GM12878 (cell line): Measurements from ENCODE around the gene NUMBL. TPM values are rescaled to one million over a fixed set of nuclear protein-coding genes. Genes with fewer than 3 reads are reported as not detected.

Experiments used
- ATAC-seq: fragments of 200-7000 bp; cut with Tn5 transposase; 3 replicates; pipeline ENCODE4 v1.9.1; 2020; ENCODE audit warnings: mild to moderate bottlenecking, moderate library complexity
- BruUV-seq: library from RNA; stranded (reverse); fragments of 400-500 nt; replicated peaks from 2 replicates; lab custom pipeline; 2021; lab: Mats Ljungman, UMichigan
- CTCF ChIA-PET: fragments of 300-600 bp; sonication (Branson Sonifier 250); formaldehyde crosslinking; extraction: SDS; loops from one replicate; lab custom pipeline; 2021; ENCODE audit warnings: inconsistent platforms; lab: Yijun Ruan, JAX
- POLR2A ChIA-PET: fragments of 350-600 bp; formaldehyde crosslinking; extraction: SDS; loops from one replicate; lab custom pipeline; 2021; ENCODE audit warnings: inconsistent platforms; lab: Charles Lee
- RAD21 ChIA-PET: fragments of 300-600 bp; sonication (Branson Sonifier 250); formaldehyde crosslinking; loops from one replicate; lab custom pipeline; 2023; ENCODE audit warnings: antibody characterized with exemption; ENCODE audit not compliant: unreplicated experiment; lab: Charles Lee
- SMC1A ChIA-PET: fragments of 300-600 bp; sonication (Branson Sonifier 250); formaldehyde crosslinking; loops from one replicate; lab custom pipeline; 2023; ENCODE audit not compliant: unreplicated experiment, uncharacterized antibody; lab: Charles Lee
- DNase-seq: peaks from one replicate; pipeline ENCODE4 v3.0.0-alpha.2; 2011; ENCODE audit warnings: low read depth, low spot score
- FAIRE-seq: peaks from 3 replicates; lab custom pipeline; 2011; peaks lifted over from hg19 to GRCh38; lab: Jason Lieb, UNC
- H2AFZ ChIP-seq: 2 replicates; pipeline ENCODE4 v1.6.0; 2011; ENCODE audit warnings: low read depth, low read length, control low read depth; ENCODE audit not compliant: control insufficient read depth
- H3K27ac ChIP-seq: 2 replicates; pipeline ENCODE4 v1.5.1; 2011; ENCODE audit warnings: control low read depth; ENCODE audit not compliant: control insufficient read depth, insufficient read depth
- H3K27me3 ChIP-seq, 2 experiments: replicated peaks in 1 of 2; 2 replicates each; pipeline versions ENCODE4 v1.6.0 to v1.6.1; 2011; ENCODE audit warnings: low read length in 1 of 2; ENCODE audit not compliant: control insufficient read depth in 2 of 2, insufficient read depth in 2 of 2
- H3K36me3 ChIP-seq, 2 experiments: 2 replicates each; pipeline ENCODE4 v1.5.1; 2011; ENCODE audit warnings: low read length in 1 of 2; ENCODE audit not compliant: control insufficient read depth in 2 of 2, insufficient read depth in 2 of 2
- H3K4me1 ChIP-seq: 2 replicates; pipeline ENCODE4 v1.6.1; 2011; ENCODE audit warnings: mild to moderate bottlenecking, low read length, moderate library complexity, mixed read lengths; ENCODE audit not compliant: control insufficient read depth, insufficient read depth
- H3K4me2 ChIP-seq: 2 replicates; pipeline ENCODE4 v1.6.0; 2011; ENCODE audit warnings: control low read depth; ENCODE audit not compliant: control insufficient read depth, insufficient read depth
- H3K4me3 ChIP-seq: fragments of 200-600 bp; sonication (generic); 2 replicates; pipeline ENCODE4 v1.5.1; 2016
- H3K79me2 ChIP-seq: 2 replicates; pipeline ENCODE4 v1.6.0; 2011; ENCODE audit warnings: low read length; ENCODE audit not compliant: control insufficient read depth, insufficient read depth
- H3K9ac ChIP-seq: 2 replicates; pipeline ENCODE4 v1.8.0; 2011; ENCODE audit warnings: low read length, control low read depth, mixed read lengths; ENCODE audit not compliant: control insufficient read depth, insufficient read depth
- H3K9me3 ChIP-seq: replicated peaks from 3 replicates; pipeline ENCODE4 v1.5.1; 2011; ENCODE audit warnings: mild to moderate bottlenecking, low read length; ENCODE audit not compliant: control insufficient read depth, insufficient read depth
- H4K20me1 ChIP-seq: 2 replicates; pipeline ENCODE4 v1.6.0; 2011; ENCODE audit not compliant: control insufficient read depth, insufficient read depth
- CHD4 ChIP-seq: fragments of 200-600 bp; sonication (generic); IDR thresholded peaks from 2 replicates; pipeline ENCODE4 v1.6.1; 2016; ENCODE audit warnings: mild to moderate bottlenecking
- IKZF1 ChIP-seq: fragments of 450-650 bp; conservative IDR thresholded peaks from 2 replicates; pipeline ENCODE4 v1.6.1; 2017; ENCODE audit warnings: antibody characterized with exemption, mild to moderate bottlenecking
- JUND ChIP-seq: IDR thresholded peaks from 2 replicates; pipeline ENCODE4 v1.6.1; 2012; ENCODE audit warnings: low read depth, mild to moderate bottlenecking, low read length, improper control_type of control experiment, moderate library complexity
- MEF2A ChIP-seq: IDR thresholded peaks from 2 replicates; pipeline ENCODE4 v1.6.1; 2011; ENCODE audit warnings: low read depth, mild to moderate bottlenecking, low read length, moderate library complexity; ENCODE audit not compliant: insufficient read depth
- MLLT1 ChIP-seq: fragments of 450-650 bp; IDR thresholded peaks from 2 replicates; pipeline ENCODE4 v1.6.1; 2016; ENCODE audit warnings: mild to moderate bottlenecking
- MTA2 ChIP-seq: fragments of 450-650 bp; IDR thresholded peaks from 2 replicates; pipeline ENCODE4 v1.6.1; 2016; ENCODE audit warnings: low read depth, mild to moderate bottlenecking, moderate library complexity
- NBN ChIP-seq: fragments of 450-650 bp; IDR thresholded peaks from 2 replicates; pipeline ENCODE4 v1.6.1; 2016
- NR2C1 ChIP-seq: fragments of 450-650 bp; IDR thresholded peaks from 2 replicates; pipeline ENCODE4 v1.6.1; 2017; ENCODE audit warnings: antibody characterized with exemption, mild to moderate bottlenecking, moderate library complexity
- PAX8 ChIP-seq: fragments of 450-650 bp; IDR thresholded peaks from 2 replicates; pipeline ENCODE4 v1.6.1; 2017; ENCODE audit warnings: mild to moderate bottlenecking, moderate library complexity
- PRDM15 ChIP-seq: fragments of 450-650 bp; formaldehyde crosslinking; IDR thresholded peaks from 2 replicates; pipeline ENCODE4 v1.4.0; 2020; ENCODE audit warnings: mild to moderate bottlenecking, moderate library complexity
- STAT1 ChIP-seq: fragments of 450-650 bp; conservative IDR thresholded peaks from 2 replicates; pipeline ENCODE4 v1.6.1; 2014; ENCODE audit warnings: antibody characterized with exemption, mild to moderate bottlenecking
- SUPT20H ChIP-seq: IDR thresholded peaks from 2 replicates; pipeline ENCODE4 v1.6.1; 2011; ENCODE audit warnings: low read depth, mild to moderate bottlenecking, low read length, moderate library complexity, borderline replicate concordance; ENCODE audit not compliant: control insufficient read depth
- ZNF622 ChIP-seq: fragments of 450-650 bp; IDR thresholded peaks from 2 replicates; pipeline ENCODE4 v1.6.1; 2017; ENCODE audit warnings: mild to moderate bottlenecking, inconsistent platforms
- WGBS: methylation state at CpG from one replicate; pipeline ENCODE4 v1.1.6; 2016; ENCODE audit warnings: low lambda C conversion rate; ENCODE audit not compliant: insufficient replicate concordance, insufficient coverage; ENCODE audit errors: missing lambda C conversion rate; 5-methylcytosine and 5-hydroxymethylcytosine counted together
- in situ Hi-C: fragments of 300-500 bp; cut with MboI; formaldehyde crosslinking; loops from 9 replicates; pipeline ENCODE4 v1.14.3; 2018; ENCODE audit warnings: mixed read lengths
- intact Hi-C: fragments of 100-400 bp; cut with micrococcal nuclease; formaldehyde crosslinking; loops from one replicate; pipeline ENCODE4 v1.14.2; 2022; ENCODE audit not compliant: unreplicated experiment
- polyA plus RNA-seq, 11 experiments: library from polyadenylated mRNA; depleted of rRNA in 4 of 11; unstranded in 6 of 11; stranded (reverse) in 5 of 11; fragments of >200 nt; fragmentation: Nextera tagmentation in 4 of 11; fragmentation: Illumina TruSeq in 1 of 11; extraction: Ambion mirVana in 4 of 11; extraction: Trizol in 1 of 11; gene quantifications; 1 replicate in 1 of 11; 2 replicates in 10 of 11; pipeline versions ENCODE4 v1.2.1 to v1.2.3, GENCODE V29; 2011 to 2016; ENCODE audit warnings: inconsistent platforms in 2 of 11, missing spikeins in 2 of 11, low read depth in 1 of 11
- total RNA-seq, 4 experiments: library from RNA; depleted of rRNA in 3 of 4; stranded (reverse); fragments of >200 nt in 3 of 4; fragmentation: Illumina TruSeq in 1 of 4; extraction: Trizol in 1 of 4; gene quantifications; 2 replicates each; pipeline versions ENCODE4 v1.2.1 to v1.2.3, GENCODE V29; 2013 to 2021

Gene NUMBL
- total and polyA plus RNA-seq, 10 of the 15 experiments (the other 5 are each of a cell fraction or from before 2014, with no cell fraction given): 0.16 to 9.4 (median 1.9) TPM

DNA sequence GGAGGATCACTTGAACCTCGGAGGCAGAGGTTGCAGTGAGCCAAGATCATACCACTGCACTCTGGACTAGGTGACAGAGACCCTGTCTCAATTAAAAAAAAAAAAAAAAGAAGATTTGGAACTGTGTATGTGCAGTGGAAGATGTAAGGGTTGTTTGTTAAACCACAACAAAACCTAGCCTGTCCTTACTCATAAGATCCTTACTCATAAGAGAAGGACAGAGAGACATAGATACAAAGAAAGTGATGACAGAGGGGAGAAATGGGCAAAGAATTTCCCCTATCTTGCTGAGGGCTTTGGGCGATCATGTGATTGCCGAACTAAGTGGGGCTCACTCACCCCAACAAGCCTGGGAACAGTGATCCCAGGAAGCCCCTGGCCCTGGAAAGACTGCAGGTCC, 34.4 kb upstream of the NUMBL start:
- H3K4me2 ChIP-seq: no peak overlapping the region
- no peak for TF ChIP-seq JUND
- TF ChIP-seq PAX8: no peak
- TF ChIP-seq NR2C1: no peak
- TF ChIP-seq, all 136 proteins: peak for 0
- no peak; the same call in 2 of the 3 replicates for ATAC-seq
- H2AFZ ChIP-seq: no peak overlapping the region
- intact Hi-C loops: no loop called here
- ChIA-PET POLR2A (interaction anchor here (0.5 to 1.0 kb wide), 2 partner anchors 8 to 76 kb away, joined by 3 to 4 read pairs; partner anchors contain the start of genes COQ8B and ITPKC), CTCF (interaction anchor here (1.0 kb wide), 1 partner anchor 27 kb away, joined by 3 read pairs; no protein-coding TSS in a partner anchor), RAD21 (interaction anchor here (1.3 kb wide), 1 partner anchor 30 kb away, joined by 3 read pairs; no protein-coding TSS in a partner anchor), SMC1A (interaction anchor here (1.3 kb wide), 1 partner anchor 22 kb away, joined by 3 read pairs; no protein-coding TSS in a partner anchor)
- no peaks in the 10 kb centered on the region for H3K9me3 ChIP-seq
- H3K27ac ChIP-seq: no peak overlapping the region
- H4K20me1 ChIP-seq: no peaks in the 10 kb centered on the region
- H3K36me3 ChIP-seq: no peaks in the 10 kb centered on the region; a peak in 4 of 4 replicates
- H3K79me2 ChIP-seq: no peaks in the 10 kb centered on the region; the same call in 1 of the 2 replicates
- no peak overlapping the region for H3K9ac ChIP-seq
- H3K4me1 ChIP-seq: peaks cover 3% of the 10 kb centered on the region; the same call in 1 of the 2 replicates
- FAIRE-seq: no peak
- no peaks in the 10 kb centered on the region for H3K27me3 ChIP-seq
- DNase-seq: no peak
- in situ Hi-C loops: no loop called here
- no TSS peak for BruUV-seq
- 88% methylated on average over 3 of the region's 3 CpGs for WGBS
- no peak overlapping the region for H3K4me3 ChIP-seq

- BruUV-seq: no TSS peak
- Histone ChIP-seq H2AFZ (no peak overlapping the region), H3K4me2 (no peak overlapping the region), H4K20me1 (no peaks in the 10 kb centered on the region), H3K9me3 (no peaks in the 10 kb centered on the region), H3K79me2 (peaks cover 4% of the 10 kb centered on the region), H3K9ac (no peak overlapping the region), H3K4me1 (peaks cover 6% of the 10 kb centered on the region; the same call in 1 of the 2 replicates), H3K36me3 (no peaks in the 10 kb centered on the region; a peak in 4 of 4 replicates), H3K4me3 (no peak overlapping the region), H3K27me3 (no peaks in the 10 kb centered on the region), H3K27ac (no peak overlapping the region)
- DNase-seq: no peak
- intact Hi-C loops: no loop called here
- POLR2A ChIA-PET: no interaction called here
- no peak for ATAC-seq
- SMC1A ChIA-PET: interaction anchor here (1.3 kb wide), 1 partner anchor 23 kb away, joined by 3 read pairs; no protein-coding TSS in a partner anchor
- in situ Hi-C loops: no loop called here
- no peak for FAIRE-seq
- RAD21 ChIA-PET: interaction anchor here (1.3 kb wide), 1 partner anchor 31 kb away, joined by 3 read pairs; no protein-coding TSS in a partner anchor
- CTCF ChIA-PET: no interaction called here
- WGBS: 85% methylated on average over 4 of the region's 4 CpGs
- no peak for TF ChIP-seq SUPT20H
- no peak for TF ChIP-seq ZNF622
- no peak for TF ChIP-seq STAT1
- TF ChIP-seq PRDM15 (CRISPR knock-in tag): no peak
- TF ChIP-seq NBN: no peak
- no peak for TF ChIP-seq IKZF1
- no peak for TF ChIP-seq CHD4
- TF ChIP-seq MLLT1: no peak
- TF ChIP-seq MEF2A: no peak
- no peak for TF ChIP-seq MTA2
These were observed 33.9 kb upstream of the NUMBL start for GRCh38 chr19:40724315-40724714.
